Erythroblast (primary cell): ENCODE data around the gene DSC1.

Experiments used
- GATA1 ChIP-seq: IDR thresholded peaks from 2 replicates; pipeline ENCODE4 v1.6.1; 2011; ENCODE audit warnings: low read depth, mild to moderate bottlenecking, control low read depth, low read length, moderate library complexity
- POLR2A ChIP-seq: IDR thresholded peaks from 2 replicates; pipeline ENCODE4 v1.6.1; 2011; ENCODE audit warnings: mild to moderate bottlenecking, low read length

GRCh38 chr18:31171144-31171839, 8.6 kb upstream of the DSC1 start:
- TF ChIP-seq POLR2A (no peak), GATA1 (no peak)
